ENCODE data around the gene RRP15.

Gene RRP15

GRCh38 chr1:218382261-218382660 is 97.2 kb downstream of the RRP15 start:
- no peak for DNase-seq (ENCODE audit: insufficient read length, low spot score)
- no peak for FAIRE-seq

DNA sequence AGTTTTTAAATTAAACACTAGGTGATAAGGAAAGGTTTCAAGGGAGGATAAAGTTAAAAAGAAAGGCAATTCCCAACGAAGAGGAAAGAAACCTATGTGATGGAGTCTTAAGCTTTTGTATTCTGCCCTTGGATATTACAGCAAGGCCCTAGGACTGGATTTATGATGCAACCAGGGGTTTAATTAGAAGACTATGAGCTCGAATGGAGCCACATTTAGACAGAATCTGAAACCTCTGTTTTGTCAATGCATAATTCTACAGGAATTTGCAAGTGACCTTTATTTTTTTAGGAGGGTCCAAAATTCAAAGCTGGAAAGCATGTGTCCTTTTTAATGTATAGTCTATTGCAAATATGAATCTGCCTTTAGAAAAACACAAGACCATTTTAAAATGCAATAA is 98.0 kb downstream of the RRP15 start:
- FAIRE-seq: no peak
- no peak for DNase-seq (ENCODE audit: insufficient read length, low spot score)

DNA sequence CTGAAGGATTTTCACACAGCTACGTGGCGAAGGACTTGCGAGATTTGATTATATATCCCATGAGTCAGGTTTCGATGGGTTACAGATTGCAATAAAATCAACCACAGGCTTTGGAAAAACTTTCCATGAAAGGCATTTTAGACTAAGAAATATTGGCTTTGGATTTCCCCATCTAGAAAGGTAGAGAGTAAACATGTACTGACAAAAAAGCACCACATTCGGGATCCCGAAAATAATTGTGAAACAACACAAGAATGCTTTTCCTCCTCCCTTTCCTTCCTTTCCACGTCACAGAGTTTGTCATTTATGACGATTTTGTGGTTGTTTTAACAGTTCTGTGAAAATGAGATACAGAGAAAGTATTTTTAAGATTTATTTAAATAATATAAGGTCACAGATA is 98.6 kb downstream of the RRP15 start:
- FAIRE-seq (no peak), DNase-seq (ENCODE audit: insufficient read length, low spot score) (no peak)

- DNase-seq (ENCODE audit: insufficient read length, low spot score): no peak
- FAIRE-seq: no peak
These were observed 99.5 kb downstream of the RRP15 start for GRCh38 chr1:218384581-218384993.
